Measurements from ENCODE around the gene ESD.

- TF ChIP-seq, protein P1, sequence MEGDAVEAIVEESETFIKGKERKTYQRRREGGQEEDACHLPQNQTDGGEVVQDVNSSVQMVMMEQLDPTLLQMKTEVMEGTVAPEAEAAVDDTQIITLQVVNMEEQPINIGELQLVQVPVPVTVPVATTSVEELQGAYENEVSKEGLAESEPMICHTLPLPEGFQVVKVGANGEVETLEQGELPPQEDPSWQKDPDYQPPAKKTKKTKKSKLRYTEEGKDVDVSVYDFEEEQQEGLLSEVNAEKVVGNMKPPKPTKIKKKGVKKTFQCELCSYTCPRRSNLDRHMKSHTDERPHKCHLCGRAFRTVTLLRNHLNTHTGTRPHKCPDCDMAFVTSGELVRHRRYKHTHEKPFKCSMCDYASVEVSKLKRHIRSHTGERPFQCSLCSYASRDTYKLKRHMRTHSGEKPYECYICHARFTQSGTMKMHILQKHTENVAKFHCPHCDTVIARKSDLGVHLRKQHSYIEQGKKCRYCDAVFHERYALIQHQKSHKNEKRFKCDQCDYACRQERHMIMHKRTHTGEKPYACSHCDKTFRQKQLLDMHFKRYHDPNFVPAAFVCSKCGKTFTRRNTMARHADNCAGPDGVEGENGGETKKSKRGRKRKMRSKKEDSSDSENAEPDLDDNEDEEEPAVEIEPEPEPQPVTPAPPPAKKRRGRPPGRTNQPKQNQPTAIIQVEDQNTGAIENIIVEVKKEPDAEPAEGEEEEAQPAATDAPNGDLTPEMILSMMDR (conservative IDR thresholded peaks at IDR 0.05; ENCODE audit: low read depth, low read length): no peak
- no peak for TF ChIP-seq EZH2 (IDR thresholded peaks at IDR 0.05; ENCODE audit: low read length, unreplicated experiment)
- no peak for TF ChIP-seq EZH2phosphoT487 (IDR thresholded peaks at IDR 0.05; ENCODE audit: borderline replicate concordance, low read length)
These were observed 25.6 kb upstream of the ESD start for GRCh38 chr13:46822551-46822950.
